Gastrocnemius medialis (tissue), 4 donors: ENCODE data around the gene KCNB1. TPM values are rescaled to one million over a fixed set of nuclear protein-coding genes. Genes with fewer than 3 reads are reported as not detected.

Source experiments
- ATAC-seq, 2 donors: fragments of 150-250 bp; one replicate each; pipeline ENCODE4 v1.9.1; 2016
- DNase-seq, 2 donors: peaks; one replicate each; pipeline ENCODE4 v3.0.0-alpha.2; 2019
- H3K27ac ChIP-seq, 4 donors: fragments of 200-600 bp; sonication (generic); 1 replicate in 1 of 4; 2 replicates in 3 of 4; pipeline ENCODE4 v1.5.1; 2016 to 2018; ENCODE audit warnings: mild to moderate bottlenecking in 2 of 4, moderate library complexity in 1 of 4
- H3K27me3 ChIP-seq, 3 donors: fragments of 200-600 bp; sonication (generic) in 2 of 3; 1 replicate in 1 of 3; 2 replicates in 2 of 3; pipeline versions ENCODE4 v1.5.1 to v1.6.0; 2016 to 2019; ENCODE audit warnings: mild to moderate bottlenecking in 1 of 3, moderate library complexity in 1 of 3
- H3K36me3 ChIP-seq, 2 donors: fragments of 200-600 bp; sonication (generic) in 1 of 2; one replicate each; pipeline ENCODE4 v1.5.1; 2017 to 2018
- H3K4me1 ChIP-seq, 2 donors: fragments of 200-600 bp; sonication (generic) in 1 of 2; one replicate each; pipeline ENCODE4 v1.5.1; 2016 to 2017; ENCODE audit warnings: mild to moderate bottlenecking in 2 of 2
- H3K4me3 ChIP-seq, 4 donors: fragments of 200-600 bp; sonication (generic) in 3 of 4; 1 replicate in 1 of 4; 2 replicates in 3 of 4; pipeline ENCODE4 v1.5.1; 2016 to 2019; ENCODE audit warnings: mild to moderate bottlenecking in 2 of 4
- H3K9me3 ChIP-seq, 3 donors: fragments of 200-600 bp; sonication (generic) in 2 of 3; 1 replicate in 1 of 3; 2 replicates in 2 of 3; pipeline ENCODE4 v1.5.1; 2016 to 2019
- CTCF ChIP-seq, 5 experiments: fragments of 450-650 bp in 3 of 5; fragments of 200-600 bp in 2 of 5; sonication (generic) in 2 of 5; IDR thresholded peaks in 4 of 5; conservative IDR thresholded peaks in 1 of 5; 1 replicate in 4 of 5; 2 replicates in 1 of 5; pipeline ENCODE4 v1.5.1; 2016 to 2019; ENCODE audit warnings: antibody characterized with exemption in 5 of 5, mild to moderate bottlenecking in 3 of 5, moderate library complexity in 3 of 5
- POLR2A ChIP-seq, 2 donors: fragments of 450-650 bp; IDR thresholded peaks; one replicate each; pipeline ENCODE4 v1.6.1; 2017; ENCODE audit warnings: antibody characterized with exemption in 2 of 2, mild to moderate bottlenecking in 2 of 2, moderate library complexity in 2 of 2
- in situ Hi-C, 4 donors: fragments of 200-750 bp; cut with MboI; loops; one replicate each; pipeline versions ENCODE4 v1.15.0 to v1.8.0; 2017; ENCODE audit warnings: low sequenced_read_pairs in 4 of 4
- intact Hi-C: fragments of 100-400 bp; cut with DNase I; formaldehyde crosslinking; loops from one replicate; pipeline ENCODE4 v1.15.1; 2023; ENCODE audit warnings: low total_unique reads
- total RNA-seq, 4 donors: library from RNA; depleted of rRNA; stranded (reverse); fragments of >200 nt; gene quantifications; one replicate each; pipeline versions ENCODE4 v1.1.0 to v1.2.3, GENCODE V29; 2016

KCNB1 gene
- total RNA-seq, 4 donors from 2014 or later = 6.6 to 34.7 (median 9.4) TPM

DNA sequence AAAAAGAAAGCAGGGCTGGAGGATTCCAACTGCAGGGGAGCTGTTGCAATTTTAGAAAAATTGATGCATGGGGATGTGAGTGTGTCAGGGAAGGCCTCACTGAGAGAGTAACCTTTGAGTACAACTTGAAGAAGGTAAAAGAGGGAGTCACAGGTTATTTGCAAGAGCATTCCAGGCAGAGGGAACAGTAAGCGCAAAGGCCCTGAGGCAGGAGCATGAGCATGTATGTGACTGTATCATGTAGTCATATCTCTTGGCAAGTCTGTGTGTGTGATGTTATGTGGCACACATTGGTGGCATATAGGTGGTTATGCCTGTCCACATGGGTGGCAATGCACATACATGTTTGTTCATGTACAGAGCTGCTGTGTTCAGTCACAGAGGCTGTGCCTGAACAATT is 133.4 kb downstream of the KCNB1 start:
- H3K36me3 ChIP-seq = no peaks in the 10 kb centered on the region
- no peak for TF ChIP-seq POLR2A (IDR thresholded peaks at IDR 0.05)
- no peak for TF ChIP-seq CTCF (IDR thresholded peaks at IDR 0.05 in 4 of 5, conservative IDR thresholded peaks at IDR 0.05 in 1 of 5)
- intact Hi-C loops (no loop called here), in situ Hi-C loops (loop anchor here in 1 of 4 donors (25.0 kb wide), 1 partner anchor 513 kb away; no protein-coding TSS in a partner anchor)
- no peak overlapping the region for H3K4me3 ChIP-seq
- H3K27me3 ChIP-seq = no peaks in the 10 kb centered on the region
- H3K9me3 ChIP-seq = no peaks in the 10 kb centered on the region
- H3K4me1 ChIP-seq = peaks cover 27 to 35% of the 10 kb centered on the region in 2 donors
- H3K27ac ChIP-seq = peak overlapping the region in 1 of 4 donors; percentile 19
- no peak for DNase-seq
- no peak for ATAC-seq

DNA sequence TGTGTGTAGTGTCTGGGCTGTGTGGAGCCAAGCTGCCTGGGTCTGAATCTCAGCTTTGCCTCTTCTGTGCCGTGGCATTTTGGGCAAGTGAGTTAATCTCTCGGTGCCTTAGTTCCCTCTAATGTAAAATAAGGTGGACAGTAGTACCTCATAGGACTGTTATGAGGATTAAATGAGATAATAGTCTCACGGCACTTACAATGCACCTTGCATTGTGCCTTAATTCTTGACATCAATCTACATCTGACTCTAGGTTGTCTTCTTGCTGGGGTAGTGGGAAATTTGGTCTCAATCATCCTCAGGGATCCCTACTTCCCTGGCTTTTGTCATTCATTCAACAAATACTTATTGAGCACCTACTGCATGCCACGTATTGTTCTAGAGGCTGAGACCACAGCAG is 133.9 kb downstream of the KCNB1 start:
- DNase-seq (no peak), ATAC-seq (no peak)
- no peak overlapping the region for H3K4me3 ChIP-seq
- H3K36me3 ChIP-seq = no peaks in the 10 kb centered on the region
- TF ChIP-seq CTCF (IDR thresholded peaks at IDR 0.05 in 4 of 5, conservative IDR thresholded peaks at IDR 0.05 in 1 of 5) (no peak), POLR2A (IDR thresholded peaks at IDR 0.05) (no peak)
- peaks cover 27 to 35% of the 10 kb centered on the region in 2 donors for H3K4me1 ChIP-seq
- H3K27ac ChIP-seq = no peak overlapping the region
- in situ Hi-C loops = loop anchor here in 1 of 4 donors (25.0 kb wide), 1 partner anchor 514 kb away; no protein-coding TSS in a partner anchor
- intact Hi-C loops = no loop called here
- H3K9me3 ChIP-seq = no peaks in the 10 kb centered on the region
- no peaks in the 10 kb centered on the region for H3K27me3 ChIP-seq

GRCh38 chr20:49347156-49347555 is 135.3 kb downstream of the KCNB1 start:
- ATAC-seq (no peak), DNase-seq (no peak)
- intact Hi-C loops = no loop called here
- H3K27me3 ChIP-seq = no peaks in the 10 kb centered on the region
- no peak for TF ChIP-seq CTCF (IDR thresholded peaks at IDR 0.05 in 4 of 5, conservative IDR thresholded peaks at IDR 0.05 in 1 of 5)
- no peak for TF ChIP-seq POLR2A (IDR thresholded peaks at IDR 0.05)
- no peaks in the 10 kb centered on the region for H3K36me3 ChIP-seq
- in situ Hi-C loops = loop anchor here in 1 of 4 donors (25.0 kb wide), 1 partner anchor 515 kb away; no protein-coding TSS in a partner anchor
- H3K9me3 ChIP-seq = no peaks in the 10 kb centered on the region
- H3K4me1 ChIP-seq = peaks cover 32 to 36% of the 10 kb centered on the region in 2 donors
- H3K4me3 ChIP-seq = no peak overlapping the region
- H3K27ac ChIP-seq = peak overlapping the region in 3 of 4 donors; percentile 75 to 87 (median 82)

GRCh38 chr20:49346682-49347081 is 135.8 kb downstream of the KCNB1 start:
- Histone ChIP-seq H3K4me1 (peaks cover 32 to 37% of the 10 kb centered on the region in 2 donors), H3K4me3 (no peak overlapping the region), H3K36me3 (no peaks in the 10 kb centered on the region), H3K27ac (peak overlapping the region in 3 of 4 donors; percentile 75 to 87 (median 82)), H3K9me3 (no peaks in the 10 kb centered on the region), H3K27me3 (no peaks in the 10 kb centered on the region)
- TF ChIP-seq CTCF (IDR thresholded peaks at IDR 0.05 in 4 of 5, conservative IDR thresholded peaks at IDR 0.05 in 1 of 5) = no peak
- TF ChIP-seq POLR2A (IDR thresholded peaks at IDR 0.05) = no peak
- in situ Hi-C loops (loop anchor here in 1 of 4 donors (25.0 kb wide), 1 partner anchor 516 kb away; no protein-coding TSS in a partner anchor), intact Hi-C loops (no loop called here)
- ATAC-seq = no peak
- no peak for DNase-seq
